HepG2 (cell line): ENCODE measurements around the gene ABCB6. TPM values are rescaled to one million over a fixed set of nuclear protein-coding genes. Genes with fewer than 3 reads are reported as not detected.
A peak's percentile ranks its signal among the peaks of the same experiment; 100 is the strongest.

ENCODE experiments used
- ARID2 ChIP-seq: sonication (generic); formaldehyde crosslinking; IDR thresholded peaks from 2 replicates; pipeline ENCODE4 v1.8.1; 2022; ENCODE audit warnings: mild to moderate bottlenecking, missing genetic modification reagents, borderline replicate concordance
- CAMTA2 ChIP-seq: sonication (generic); formaldehyde crosslinking; IDR thresholded peaks from 2 replicates; pipeline ENCODE4 v1.4.0; 2020; ENCODE audit warnings: mild to moderate bottlenecking, missing genetic modification reagents, borderline replicate concordance
- FOSL1 ChIP-seq: sonication (generic); formaldehyde crosslinking; IDR thresholded peaks from 2 replicates; pipeline ENCODE4 v1.9.0; 2021; ENCODE audit warnings: missing genetic modification reagents, borderline replicate concordance
- HNF1B ChIP-seq: sonication (generic); formaldehyde crosslinking; IDR thresholded peaks from 2 replicates; pipeline ENCODE4 v1.5.1; 2020; ENCODE audit warnings: mild to moderate bottlenecking, moderate library complexity, missing genetic modification reagents
- HOXA9 ChIP-seq: sonication (generic); formaldehyde crosslinking; IDR thresholded peaks from 2 replicates; pipeline ENCODE4 v1.8.1; 2022; ENCODE audit warnings: missing genetic modification reagents, mild to moderate bottlenecking, moderate library complexity, borderline replicate concordance
- KLF6 ChIP-seq: IDR thresholded peaks from 2 replicates; pipeline ENCODE4 v1.8.0; 2016; ENCODE audit warnings: missing biosample characterization, missing genetic modification reagents
- MAX ChIP-seq: IDR thresholded peaks from 2 replicates; pipeline ENCODE4 v1.6.1; 2012; ENCODE audit warnings: inconsistent platforms
- MBNL3 ChIP-seq: fragments of 250-450 bp; sonication (Bioruptor Pico); conservative IDR thresholded peaks from 2 replicates; pipeline ENCODE4 v1.8.0; 2022; ENCODE audit warnings: mild to moderate bottlenecking, inconsistent platforms
- MXI1 ChIP-seq: IDR thresholded peaks from 3 replicates; pipeline ENCODE4 v1.6.1; 2012; ENCODE audit warnings: low read depth, low read length, inconsistent platforms, borderline replicate concordance
- RAD21 ChIP-seq: fragments of 450-650 bp; formaldehyde crosslinking; IDR thresholded peaks from 2 replicates; pipeline ENCODE4 v1.5.0; 2020; ENCODE audit warnings: mild to moderate bottlenecking
- SMARCC2 ChIP-seq: fragments of 450-650 bp; IDR thresholded peaks from 2 replicates; pipeline ENCODE4 v1.6.1; 2017; ENCODE audit warnings: antibody characterized with exemption, mild to moderate bottlenecking
- SNAPC4 ChIP-seq: sonication (generic); formaldehyde crosslinking; IDR thresholded peaks from 2 replicates; pipeline ENCODE4 v1.4.0; 2020; ENCODE audit warnings: mild to moderate bottlenecking, missing genetic modification reagents
- ZNF20 ChIP-seq: sonication (generic); formaldehyde crosslinking; IDR thresholded peaks from 2 replicates; pipeline ENCODE4 v1.4.0; 2020; ENCODE audit warnings: mild to moderate bottlenecking, moderate library complexity, missing genetic modification reagents
- polyA plus RNA-seq, 8 experiments: library from polyadenylated mRNA; depleted of rRNA in 3 of 8; stranded (reverse) in 7 of 8; unstranded in 1 of 8; fragments of >200 nt; fragmentation: Illumina TruSeq in 4 of 8; extraction: Trizol in 4 of 8; gene quantifications; 2 replicates each; pipeline versions ENCODE4 v1.2.1 to v1.2.3, GENCODE V29; 2011 to 2016; ENCODE audit warnings: low read depth in 4 of 8, missing spikeins in 1 of 8, mixed read lengths in 1 of 8; ENCODE audit not compliant: insufficient read depth in 1 of 8
- total RNA-seq, 5 experiments: library from RNA; depleted of rRNA; stranded (reverse); fragments of >200 nt; fragmentation: Illumina TruSeq; extraction: Trizol; gene quantifications; 2 replicates each; pipeline ENCODE4 v1.2.3, GENCODE V29; 2016; ENCODE audit warnings: low read depth in 1 of 5
- TF ChIP-seq, protein P1 (sequence below): sonication (generic); formaldehyde crosslinking; IDR thresholded peaks from 2 replicates; pipeline ENCODE4 v1.8.1; 2023; ENCODE audit warnings: mild to moderate bottlenecking, inconsistent platforms, moderate library complexity, missing genetic modification reagents, borderline replicate concordance
- TF ChIP-seq, protein P2 (sequence below): sonication (generic); formaldehyde crosslinking; IDR thresholded peaks from 2 replicates; pipeline ENCODE4 v1.5.1; 2020; ENCODE audit warnings: missing genetic modification reagents, mild to moderate bottlenecking, borderline replicate concordance
- TF ChIP-seq, protein P3 (sequence below): IDR thresholded peaks from 2 replicates; pipeline ENCODE4 v1.6.1; 2016; ENCODE audit warnings: mild to moderate bottlenecking

ABCB6 gene
- total and polyA plus RNA-seq, 2 of the 13 experiments (the other 11 are each of a cell fraction or from before 2014, with no cell fraction given) = 91.1 to 137 TPM

GRCh38 chr2:219177552-219178376, 41.0 kb downstream of the ABCB6 start, which contains the start of gene RETREG2 (continued):
- TF ChIP-seq, protein P1, sequence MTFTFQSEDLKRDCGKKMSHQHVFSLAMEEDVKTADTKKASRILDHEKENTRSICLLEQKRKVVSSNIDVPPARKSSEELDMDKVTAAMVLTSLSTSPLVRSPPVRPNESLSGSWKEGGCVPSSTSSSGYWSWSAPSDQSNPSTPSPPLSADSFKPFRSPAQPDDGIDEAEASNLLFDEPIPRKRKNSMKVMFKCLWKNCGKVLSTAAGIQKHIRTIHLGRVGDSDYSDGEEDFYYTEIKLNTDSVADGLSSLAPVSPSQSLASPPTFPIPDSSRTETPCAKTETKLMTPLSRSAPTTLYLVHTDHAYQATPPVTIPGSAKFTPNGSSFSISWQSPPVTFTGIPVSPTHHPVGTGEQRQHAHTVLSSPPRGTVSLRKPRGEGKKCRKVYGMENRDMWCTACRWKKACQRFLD (CRISPR knock-in tag) = peak; percentile 81; the same call in 1 of the 2 replicates
- TF ChIP-seq MBNL3 (CRISPR knock-in tag) (no peak), FOSL1 (no peak), ARID2 (CRISPR knock-in tag) (no peak; the same call in 1 of the 2 replicates), MAX (peak; percentile 92), KLF6 (peak; percentile 74; the same call in 1 of the 2 replicates), MXI1 (no peak; the same call in 1 of the 3 replicates), HOXA9 (no peak), HNF1B (CRISPR knock-in tag) (peak; percentile 94), SMARCC2 (no peak), ZNF20 (CRISPR knock-in tag) (0 out of 2 replicates have a peak, but pooled peaks have one; percentile 76), RAD21 (CRISPR knock-in tag) (peak; percentile 83), SNAPC4 (peak; percentile 91), CAMTA2 (CRISPR knock-in tag) (peak; percentile 56)
- TF ChIP-seq, protein P2, sequence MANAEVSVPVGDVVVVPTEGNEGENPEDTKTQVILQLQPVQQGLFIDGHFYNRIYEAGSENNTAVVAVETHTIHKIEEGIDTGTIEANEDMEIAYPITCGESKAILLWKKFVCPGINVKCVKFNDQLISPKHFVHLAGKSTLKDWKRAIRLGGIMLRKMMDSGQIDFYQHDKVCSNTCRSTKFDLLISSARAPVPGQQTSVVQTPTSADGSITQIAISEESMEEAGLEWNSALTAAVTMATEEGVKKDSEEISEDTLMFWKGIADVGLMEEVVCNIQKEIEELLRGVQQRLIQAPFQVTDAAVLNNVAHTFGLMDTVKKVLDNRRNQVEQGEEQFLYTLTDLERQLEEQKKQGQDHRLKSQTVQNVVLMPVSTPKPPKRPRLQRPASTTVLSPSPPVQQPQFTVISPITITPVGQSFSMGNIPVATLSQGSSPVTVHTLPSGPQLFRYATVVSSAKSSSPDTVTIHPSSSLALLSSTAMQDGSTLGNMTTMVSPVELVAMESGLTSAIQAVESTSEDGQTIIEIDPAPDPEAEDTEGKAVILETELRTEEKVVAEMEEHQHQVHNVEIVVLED = peak; percentile 62; the same call in 1 of the 2 replicates
- TF ChIP-seq, protein P3, sequence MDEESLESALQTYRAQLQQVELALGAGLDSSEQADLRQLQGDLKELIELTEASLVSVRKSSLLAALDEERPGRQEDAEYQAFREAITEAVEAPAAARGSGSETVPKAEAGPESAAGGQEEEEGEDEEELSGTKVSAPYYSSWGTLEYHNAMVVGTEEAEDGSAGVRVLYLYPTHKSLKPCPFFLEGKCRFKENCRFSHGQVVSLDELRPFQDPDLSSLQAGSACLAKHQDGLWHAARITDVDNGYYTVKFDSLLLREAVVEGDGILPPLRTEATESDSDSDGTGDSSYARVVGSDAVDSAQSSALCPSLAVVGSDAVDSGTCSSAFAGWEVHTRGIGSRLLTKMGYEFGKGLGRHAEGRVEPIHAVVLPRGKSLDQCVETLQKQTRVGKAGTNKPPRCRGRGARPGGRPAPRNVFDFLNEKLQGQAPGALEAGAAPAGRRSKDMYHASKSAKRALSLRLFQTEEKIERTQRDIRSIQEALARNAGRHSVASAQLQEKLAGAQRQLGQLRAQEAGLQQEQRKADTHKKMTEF = peak; percentile 59; the same call in 1 of the 2 replicates
